SK-N-SH (cell line): ENCODE measurements around the gene PEX14. TPM values are rescaled to one million over a fixed set of nuclear protein-coding genes. Genes with fewer than 3 reads are reported as not detected.

ENCODE experiments used
- CTCF ChIA-PET: fragments of 300-600, 350-600 bp; formaldehyde crosslinking; extraction: SDS; loops from one replicate; lab custom pipeline; 2021; lab: Yijun Ruan, JAX
- POLR2A ChIA-PET: fragments of 350-600 bp; sonication (Branson Sonifier 250); formaldehyde crosslinking; extraction: SDS; loops from one replicate; lab custom pipeline; 2020; ENCODE audit warnings: antibody characterized with exemption, inconsistent platforms; lab: Yijun Ruan, JAX
- DNase-seq: peaks from one replicate; pipeline ENCODE4 v3.0.0; 2012
- H2AFZ ChIP-seq: fragments of 200-600 bp; sonication (generic); 2 replicates; pipeline ENCODE4 v1.8.1; 2016; ENCODE audit warnings: antibody characterized with exemption, mild to moderate bottlenecking, low read depth
- H3F3A ChIP-seq: fragments of 200-600 bp; sonication (generic); replicated peaks from 2 replicates; pipeline ENCODE3; 2016; ENCODE audit warnings: antibody characterized with exemption, mild to moderate bottlenecking; ENCODE audit not compliant: insufficient read depth
- H3K27ac ChIP-seq, 2 experiments: fragments of 200-500 bp in 1 of 2; fragments of 200-600 bp in 1 of 2; sonication (Bioruptor generic) in 1 of 2; sonication (generic), shearing (Covaris generic) in 1 of 2; 2 replicates each; pipeline versions ENCODE4 v1.5.1 to v1.6.1; 2014 to 2016; ENCODE audit warnings: low read depth in 2 of 2, inconsistent platforms in 1 of 2, low read length in 1 of 2, mild to moderate bottlenecking in 1 of 2, mixed read lengths in 1 of 2
- H3K27me3 ChIP-seq: fragments of 200-600 bp; sonication (generic), shearing (Covaris generic); 2 replicates; pipeline ENCODE4 v1.6.1; 2016; ENCODE audit warnings: mixed run types; ENCODE audit not compliant: insufficient read depth
- H3K36me3 ChIP-seq, 2 experiments: fragments of 200-500 bp in 1 of 2; fragments of 200-600 bp in 1 of 2; sonication (Bioruptor generic) in 1 of 2; sonication (generic) in 1 of 2; replicated peaks in 1 of 2; 2 replicates each; pipeline versions ENCODE3 to v1.5.1; 2014 to 2016; ENCODE audit warnings: low read length in 1 of 2, mild to moderate bottlenecking in 1 of 2; ENCODE audit not compliant: insufficient read depth in 2 of 2, control insufficient read depth in 1 of 2
- H3K4me1 ChIP-seq, 2 experiments: fragments of 200-500 bp in 1 of 2; fragments of 200-600 bp in 1 of 2; sonication (Bioruptor generic) in 1 of 2; sonication (generic), shearing (Covaris generic) in 1 of 2; 2 replicates each; pipeline versions ENCODE4 v1.5.1 to v1.6.1; 2014 to 2016; ENCODE audit warnings: low read depth in 1 of 2, low read length in 1 of 2, mixed run types in 1 of 2; ENCODE audit not compliant: insufficient read depth in 2 of 2, control insufficient read depth in 1 of 2
- H3K4me2 ChIP-seq: fragments of 200-600 bp; sonication (generic), shearing (Covaris generic); 2 replicates; pipeline ENCODE4 v1.6.1; 2017; ENCODE audit warnings: mixed run types
- H3K4me3 ChIP-seq, 2 experiments: fragments of 200-500 bp in 1 of 2; fragments of 200-600 bp in 1 of 2; sonication (Bioruptor generic) in 1 of 2; sonication (generic), shearing (Covaris generic) in 1 of 2; 2 replicates each; pipeline versions ENCODE4 v1.5.1 to v1.8.1; 2014 to 2016; ENCODE audit warnings: low read depth in 2 of 2, inconsistent platforms in 1 of 2, low read length in 1 of 2, mild to moderate bottlenecking in 1 of 2, mixed read lengths in 1 of 2, moderate library complexity in 1 of 2
- H3K79me2 ChIP-seq: fragments of 200-600 bp; sonication (generic); 2 replicates; pipeline ENCODE4 v1.8.1; 2017; ENCODE audit warnings: mild to moderate bottlenecking; ENCODE audit not compliant: insufficient read depth
- H3K9ac ChIP-seq: fragments of 200-600 bp; sonication (generic); 2 replicates; pipeline ENCODE4 v1.6.1; 2017; ENCODE audit warnings: mixed run types
- H3K9me2 ChIP-seq: fragments of 200-600 bp; sonication (generic); 2 replicates; pipeline ENCODE4 v1.6.1; 2017; ENCODE audit warnings: mixed run types
- H3K9me3 ChIP-seq: fragments of 200-600 bp; sonication (generic); 2 replicates; pipeline ENCODE4 v1.6.1; 2017; ENCODE audit warnings: mixed run types, mild to moderate bottlenecking, moderate library complexity
- H4K20me1 ChIP-seq: fragments of 200-600 bp; sonication (generic); 2 replicates; pipeline ENCODE4 v1.6.1; 2017; ENCODE audit warnings: mild to moderate bottlenecking, mixed run types; ENCODE audit not compliant: insufficient read depth
- EP300 ChIP-seq, 2 experiments: IDR thresholded peaks; 2 replicates each; pipeline versions ENCODE4 v1.4.0 to v1.6.1; 2012; ENCODE audit warnings: borderline replicate concordance in 1 of 2, low read depth in 1 of 2, low read length in 1 of 2
- GATA2 ChIP-seq: sonication (generic); formaldehyde crosslinking; IDR thresholded peaks from 2 replicates; pipeline ENCODE4 v1.5.0; 2020; ENCODE audit warnings: mild to moderate bottlenecking, missing genetic modification reagents
- JUND ChIP-seq: IDR thresholded peaks from 2 replicates; pipeline ENCODE4 v1.4.0; 2012
- MAX ChIP-seq: IDR thresholded peaks from 2 replicates; pipeline ENCODE4 v1.4.0; 2012; ENCODE audit warnings: low read depth
- NRF1 ChIP-seq: IDR thresholded peaks from 2 replicates; pipeline ENCODE4 v1.6.1; 2012; ENCODE audit warnings: low read depth, mild to moderate bottlenecking, low read length
- REST ChIP-seq: IDR thresholded peaks from 2 replicates; pipeline ENCODE4 v1.6.1; 2012; ENCODE audit warnings: mild to moderate bottlenecking, low read depth, low read length, moderate library complexity
- RFX5 ChIP-seq: IDR thresholded peaks from 2 replicates; pipeline ENCODE4 v1.6.1; 2012; ENCODE audit warnings: mild to moderate bottlenecking, improper control_type of control experiment, low read length
- RXRA ChIP-seq: IDR thresholded peaks from 2 replicates; pipeline ENCODE4 v1.4.0; 2012; ENCODE audit warnings: low read depth, mild to moderate bottlenecking, borderline replicate concordance
- SMC3 ChIP-seq: IDR thresholded peaks from 2 replicates; pipeline ENCODE4 v1.6.1; 2012; ENCODE audit warnings: low read depth, low read length, improper control_type of control experiment
- TEAD4 ChIP-seq: IDR thresholded peaks from 2 replicates; pipeline ENCODE4 v1.4.0; 2012; ENCODE audit warnings: mild to moderate bottlenecking, borderline replicate concordance; ENCODE audit not compliant: insufficient read depth
- YY1 ChIP-seq: IDR thresholded peaks from 2 replicates; pipeline ENCODE4 v1.4.0; 2012; ENCODE audit warnings: low read depth, mild to moderate bottlenecking
- WGBS: methylation state at CpG from one replicate; pipeline ENCODE4 v1.1.6; 2017; ENCODE audit warnings: low lambda C conversion rate; 5-methylcytosine and 5-hydroxymethylcytosine counted together
- polyA plus RNA-seq, 3 experiments: library from polyadenylated mRNA; depleted of rRNA; stranded (reverse); fragments of >200 nt; gene quantifications; 2 replicates each; pipeline ENCODE4 v1.2.3, GENCODE V29; 2012

Gene PEX14
- polyA plus RNA-seq, 1 of the 3 experiments (the other 2 are of a cell fraction) = 36.2 TPM

GRCh38 chr1:10467078-10467477, 7.7 kb upstream of the PEX14 start:
- Histone ChIP-seq H4K20me1 (no peaks in the 10 kb centered on the region; the same call in 1 of the 2 replicates), H3K9me2 (no peaks in the 10 kb centered on the region), H3K9me3 (no peaks in the 10 kb centered on the region), H3K4me3 (no peak overlapping the region), H3K27me3 (no peaks in the 10 kb centered on the region), H2AFZ (no peak overlapping the region), H3K27ac (no peak overlapping the region), H3K4me2 (no peak overlapping the region), H3K4me1 (peaks cover 7 to 8% of the 10 kb centered on the region in 2 experiments; a peak in 2 of 4 replicates), H3K79me2 (peaks cover 23% of the 10 kb centered on the region; the same call in 1 of the 2 replicates), H3F3A (peaks cover 5% of the 10 kb centered on the region), H3K9ac (no peak overlapping the region), H3K36me3 (peaks cover 30 to 33% of the 10 kb centered on the region in 2 experiments)
- TF ChIP-seq RXRA (no peak), TEAD4 (no peak), EP300 (IDR thresholded peaks at IDR 0.05; ENCODE audit: borderline replicate concordance in 1 of 2, low read depth in 1 of 2, low read length in 1 of 2) (no peak), SMC3 (no peak), REST (no peak)
- ChIA-PET POLR2A (no interaction called here), CTCF (no interaction called here)
- WGBS = 97% methylated on average over 2 of the region's 2 CpGs
- no peak for DNase-seq

GRCh38 chr1:10470043-10470442, 4.7 kb upstream of the PEX14 start:
- TF ChIP-seq RFX5 (no peak), TEAD4 (no peak), MAX (no peak), NRF1 (no peak), GATA2 (no peak), JUND (no peak), RXRA (no peak), YY1 (no peak)
- H3K36me3 ChIP-seq = peaks cover 17 to 19% of the 10 kb centered on the region in 2 experiments
- H3K9me3 ChIP-seq = no peaks in the 10 kb centered on the region
- no peaks in the 10 kb centered on the region; the same call in 1 of the 2 replicates for H4K20me1 ChIP-seq
- WGBS = 97% methylated on average over 4 of the region's 4 CpGs
- H3K9ac ChIP-seq = no peak overlapping the region
- H2AFZ ChIP-seq = no peak overlapping the region
- no peaks in the 10 kb centered on the region for H3K27me3 ChIP-seq
- POLR2A ChIA-PET = no interaction called here
- H3K27ac ChIP-seq = no peak overlapping the region
- H3K4me3 ChIP-seq = no peak overlapping the region
- H3K4me1 ChIP-seq = peaks cover 7 to 8% of the 10 kb centered on the region in 2 experiments; a peak in 3 of 4 replicates
- peaks cover 26% of the 10 kb centered on the region; the same call in 1 of the 2 replicates for H3K79me2 ChIP-seq
- H3K4me2 ChIP-seq = no peak overlapping the region
- CTCF ChIA-PET = no interaction called here
- peaks cover 7% of the 10 kb centered on the region for H3F3A ChIP-seq
- DNase-seq = no peak
- H3K9me2 ChIP-seq = no peaks in the 10 kb centered on the region
